GM12878 (cell line): ENCODE measurements around the gene TEPSIN. TPM values are rescaled to one million over a fixed set of nuclear protein-coding genes. Genes with fewer than 3 reads are reported as not detected.

Source experiments
- ATAC-seq: fragments of 200-7000 bp; cut with Tn5 transposase; 3 replicates; pipeline ENCODE4 v1.9.1; 2020; ENCODE audit warnings: mild to moderate bottlenecking, moderate library complexity
- BruUV-seq: library from RNA; stranded (reverse); fragments of 400-500 nt; replicated peaks from 2 replicates; lab custom pipeline; 2021; lab: Mats Ljungman, UMichigan
- CTCF ChIA-PET: fragments of 300-600 bp; sonication (Branson Sonifier 250); formaldehyde crosslinking; extraction: SDS; loops from one replicate; lab custom pipeline; 2021; ENCODE audit warnings: inconsistent platforms; lab: Yijun Ruan, JAX
- POLR2A ChIA-PET: fragments of 350-600 bp; formaldehyde crosslinking; extraction: SDS; loops from one replicate; lab custom pipeline; 2021; ENCODE audit warnings: inconsistent platforms; lab: Charles Lee
- RAD21 ChIA-PET: fragments of 300-600 bp; sonication (Branson Sonifier 250); formaldehyde crosslinking; loops from one replicate; lab custom pipeline; 2023; ENCODE audit warnings: antibody characterized with exemption; ENCODE audit not compliant: unreplicated experiment; lab: Charles Lee
- SMC1A ChIA-PET: fragments of 300-600 bp; sonication (Branson Sonifier 250); formaldehyde crosslinking; loops from one replicate; lab custom pipeline; 2023; ENCODE audit not compliant: unreplicated experiment, uncharacterized antibody; lab: Charles Lee
- DNase-seq: peaks from one replicate; pipeline ENCODE4 v3.0.0-alpha.2; 2011; ENCODE audit warnings: low read depth, low spot score
- FAIRE-seq: peaks from 3 replicates; lab custom pipeline; 2011; peaks lifted over from hg19 to GRCh38; lab: Jason Lieb, UNC
- H2AFZ ChIP-seq: 2 replicates; pipeline ENCODE4 v1.6.0; 2011; ENCODE audit warnings: low read depth, low read length, control low read depth; ENCODE audit not compliant: control insufficient read depth
- H3K27ac ChIP-seq: 2 replicates; pipeline ENCODE4 v1.5.1; 2011; ENCODE audit warnings: control low read depth; ENCODE audit not compliant: control insufficient read depth, insufficient read depth
- H3K27me3 ChIP-seq, 2 experiments: replicated peaks in 1 of 2; 2 replicates each; pipeline versions ENCODE4 v1.6.0 to v1.6.1; 2011; ENCODE audit warnings: low read length in 1 of 2; ENCODE audit not compliant: control insufficient read depth in 2 of 2, insufficient read depth in 2 of 2
- H3K36me3 ChIP-seq, 2 experiments: 2 replicates each; pipeline ENCODE4 v1.5.1; 2011; ENCODE audit warnings: low read length in 1 of 2; ENCODE audit not compliant: control insufficient read depth in 2 of 2, insufficient read depth in 2 of 2
- H3K4me1 ChIP-seq: 2 replicates; pipeline ENCODE4 v1.6.1; 2011; ENCODE audit warnings: mild to moderate bottlenecking, low read length, moderate library complexity, mixed read lengths; ENCODE audit not compliant: control insufficient read depth, insufficient read depth
- H3K4me2 ChIP-seq: 2 replicates; pipeline ENCODE4 v1.6.0; 2011; ENCODE audit warnings: control low read depth; ENCODE audit not compliant: control insufficient read depth, insufficient read depth
- H3K4me3 ChIP-seq: fragments of 200-600 bp; sonication (generic); 2 replicates; pipeline ENCODE4 v1.5.1; 2016
- H3K79me2 ChIP-seq: 2 replicates; pipeline ENCODE4 v1.6.0; 2011; ENCODE audit warnings: low read length; ENCODE audit not compliant: control insufficient read depth, insufficient read depth
- H3K9ac ChIP-seq: 2 replicates; pipeline ENCODE4 v1.8.0; 2011; ENCODE audit warnings: low read length, control low read depth, mixed read lengths; ENCODE audit not compliant: control insufficient read depth, insufficient read depth
- H3K9me3 ChIP-seq: replicated peaks from 3 replicates; pipeline ENCODE4 v1.5.1; 2011; ENCODE audit warnings: mild to moderate bottlenecking, low read length; ENCODE audit not compliant: control insufficient read depth, insufficient read depth
- H4K20me1 ChIP-seq: 2 replicates; pipeline ENCODE4 v1.6.0; 2011; ENCODE audit not compliant: control insufficient read depth, insufficient read depth
- CREM ChIP-seq: IDR thresholded peaks from 2 replicates; pipeline ENCODE4 v1.6.1; 2014; ENCODE audit warnings: antibody characterized with exemption, low read depth
- ESRRA ChIP-seq: IDR thresholded peaks from 2 replicates; pipeline ENCODE4 v1.6.1; 2012; ENCODE audit warnings: mild to moderate bottlenecking, low read length, improper control_type of control experiment
- FOS ChIP-seq: IDR thresholded peaks from 3 replicates; pipeline ENCODE4 v1.6.1; 2011; ENCODE audit warnings: borderline replicate concordance; ENCODE audit not compliant: insufficient read length; ENCODE audit errors: extremely low read depth
- HCFC1 ChIP-seq: fragments of 150-350 bp; IDR thresholded peaks from 2 replicates; pipeline ENCODE4 v1.6.1; 2014; ENCODE audit warnings: low read length
- IRF4 ChIP-seq: IDR thresholded peaks from 2 replicates; pipeline ENCODE4 v1.6.1; 2011; ENCODE audit warnings: low read depth, low read length
- NR2C2 ChIP-seq: IDR thresholded peaks from 2 replicates; pipeline ENCODE4 v1.6.1; 2011; ENCODE audit warnings: borderline replicate concordance, low read depth; ENCODE audit not compliant: control insufficient read depth, insufficient read length
- NRF1 ChIP-seq: conservative IDR thresholded peaks from 2 replicates; pipeline ENCODE4 v1.6.1; 2011; ENCODE audit warnings: mild to moderate bottlenecking, low read depth, low read length, improper control_type of control experiment
- POLR2A ChIP-seq: IDR thresholded peaks from 2 replicates; pipeline ENCODE4 v1.6.1; 2011; ENCODE audit warnings: low read depth, mild to moderate bottlenecking, low read length
- RBBP5 ChIP-seq: fragments of 200-600 bp; sonication (generic); conservative IDR thresholded peaks from 2 replicates; pipeline ENCODE4 v1.6.1; 2016
- TARDBP ChIP-seq: IDR thresholded peaks from 2 replicates; pipeline ENCODE4 v1.6.1; 2016; ENCODE audit warnings: borderline replicate concordance
- ZSCAN29 ChIP-seq: fragments of 450-650 bp; IDR thresholded peaks from 2 replicates; pipeline ENCODE4 v1.6.1; 2017; ENCODE audit warnings: mild to moderate bottlenecking, moderate library complexity
- WGBS: methylation state at CpG from one replicate; pipeline ENCODE4 v1.1.6; 2016; ENCODE audit warnings: low lambda C conversion rate; ENCODE audit not compliant: insufficient replicate concordance, insufficient coverage; ENCODE audit errors: missing lambda C conversion rate; 5-methylcytosine and 5-hydroxymethylcytosine counted together
- in situ Hi-C: fragments of 300-500 bp; cut with MboI; formaldehyde crosslinking; loops from 9 replicates; pipeline ENCODE4 v1.14.3; 2018; ENCODE audit warnings: mixed read lengths
- intact Hi-C: fragments of 100-400 bp; cut with micrococcal nuclease; formaldehyde crosslinking; loops from one replicate; pipeline ENCODE4 v1.14.2; 2022; ENCODE audit not compliant: unreplicated experiment
- polyA plus RNA-seq, 11 experiments: library from polyadenylated mRNA; depleted of rRNA in 4 of 11; unstranded in 6 of 11; stranded (reverse) in 5 of 11; fragments of >200 nt; fragmentation: Nextera tagmentation in 4 of 11; fragmentation: Illumina TruSeq in 1 of 11; extraction: Ambion mirVana in 4 of 11; extraction: Trizol in 1 of 11; gene quantifications; 1 replicate in 1 of 11; 2 replicates in 10 of 11; pipeline versions ENCODE4 v1.2.1 to v1.2.3, GENCODE V29; 2011 to 2016; ENCODE audit warnings: inconsistent platforms in 2 of 11, missing spikeins in 2 of 11, low read depth in 1 of 11
- total RNA-seq, 4 experiments: library from RNA; depleted of rRNA in 3 of 4; stranded (reverse); fragments of >200 nt in 3 of 4; fragmentation: Illumina TruSeq in 1 of 4; extraction: Trizol in 1 of 4; gene quantifications; 2 replicates each; pipeline versions ENCODE4 v1.2.1 to v1.2.3, GENCODE V29; 2013 to 2021
- TF ChIP-seq, protein P1 (sequence below), 3 experiments: IDR thresholded peaks in 2 of 3; conservative IDR thresholded peaks in 1 of 3; 2 replicates each; pipeline ENCODE4 v1.5.1; 2011; ENCODE audit warnings: low read depth in 3 of 3, low read length in 3 of 3, mild to moderate bottlenecking in 3 of 3, control low read depth in 2 of 3, moderate library complexity in 2 of 3, inconsistent platforms in 1 of 3, mixed read lengths in 1 of 3; ENCODE audit not compliant: control insufficient read depth in 2 of 3, insufficient read depth in 1 of 3; ENCODE audit errors: extremely low read depth in 1 of 3
- TF ChIP-seq, protein P2 (sequence below): fragments of 450-650 bp; formaldehyde crosslinking; IDR thresholded peaks from 2 replicates; pipeline ENCODE4 v1.4.0; 2022; ENCODE audit warnings: mild to moderate bottlenecking, moderate library complexity
- TF ChIP-seq, protein P3 (sequence below): fragments of 450-650 bp; IDR thresholded peaks from 2 replicates; pipeline ENCODE4 v1.6.1; 2016; ENCODE audit warnings: mild to moderate bottlenecking
- TF ChIP-seq, protein P4 (sequence below): fragments of 450-650 bp; IDR thresholded peaks from 2 replicates; pipeline ENCODE4 v1.6.1; 2016; ENCODE audit warnings: mild to moderate bottlenecking, moderate library complexity, borderline replicate concordance

TEPSIN gene
- total and polyA plus RNA-seq, 10 of the 15 experiments (the other 5 are each of a cell fraction or from before 2014, with no cell fraction given): 0.87 to 36.7 (median 5.3) TPM

DNA sequence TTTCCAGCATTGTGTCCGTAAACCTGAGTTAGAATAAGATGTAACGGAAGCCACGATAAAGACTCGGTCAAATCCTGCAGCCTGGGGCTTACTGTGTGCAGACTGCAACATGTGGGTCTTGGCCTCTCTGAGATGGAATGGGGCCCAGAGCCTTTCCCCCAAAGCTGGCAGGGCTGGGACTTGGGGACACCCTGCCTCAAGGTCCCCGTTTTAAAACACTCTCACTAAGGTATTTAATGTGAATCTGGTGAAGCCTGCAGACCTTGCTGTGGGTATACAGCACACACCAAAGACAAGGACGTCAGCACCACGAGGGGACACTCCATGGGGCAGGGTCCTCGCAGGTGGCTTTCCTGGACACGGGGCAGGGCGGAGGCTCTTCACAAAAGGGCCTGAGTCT is 2.3 kb upstream of the TEPSIN start:
- Histone ChIP-seq H3K4me2 (peak overlapping the region; percentile 4; the same call in 1 of the 2 replicates), H3K9ac (no peak overlapping the region), H2AFZ (no peak overlapping the region), H3K27me3 (no peaks in the 10 kb centered on the region), H3K4me1 (peaks cover 30% of the 10 kb centered on the region), H3K4me3 (no peak overlapping the region), H3K9me3 (no peaks in the 10 kb centered on the region), H3K79me2 (peaks cover 39% of the 10 kb centered on the region), H3K36me3 (peaks cover 0 to 2% of the 10 kb centered on the region in 2 experiments; a peak in 2 of 4 replicates), H4K20me1 (no peaks in the 10 kb centered on the region), H3K27ac (no peak overlapping the region)
- ChIA-PET RAD21 (interaction anchor here (0.7 to 1.1 kb wide), 2 partner anchors 13 to 100 kb away, joined by 3 read pairs; no protein-coding TSS in a partner anchor), POLR2A (interaction anchor here (0.6 kb wide), 1 partner anchor 277 kb away, joined by 3 read pairs; no protein-coding TSS in a partner anchor), SMC1A (no interaction called here), CTCF (interaction anchor here (0.8 to 3.1 kb wide), 3 partner anchors 43 to 244 kb away, joined by 3 to 17 read pairs (median 3); no protein-coding TSS in a partner anchor)
- intact Hi-C loops (loop anchor here (1.0 kb wide), 2 partner anchors 99 to 140 kb away; no protein-coding TSS in a partner anchor), in situ Hi-C loops (loop anchor here (5.0 to 25.0 kb wide), 2 partner anchors 94 to 229 kb away; no protein-coding TSS in a partner anchor)
- no TSS peak for BruUV-seq
- DNase-seq (no peak), FAIRE-seq (no peak), ATAC-seq (no peak)
- WGBS: 73% methylated on average over 10 of the region's 10 CpGs
- no peak for TF ChIP-seq CREM
- no peak for TF ChIP-seq ESRRA
- TF ChIP-seq FOS: no peak
- no peak for TF ChIP-seq ZSCAN29
- no peak for TF ChIP-seq RBBP5
- no peak for TF ChIP-seq NR2C2
- TF ChIP-seq, protein P1, sequence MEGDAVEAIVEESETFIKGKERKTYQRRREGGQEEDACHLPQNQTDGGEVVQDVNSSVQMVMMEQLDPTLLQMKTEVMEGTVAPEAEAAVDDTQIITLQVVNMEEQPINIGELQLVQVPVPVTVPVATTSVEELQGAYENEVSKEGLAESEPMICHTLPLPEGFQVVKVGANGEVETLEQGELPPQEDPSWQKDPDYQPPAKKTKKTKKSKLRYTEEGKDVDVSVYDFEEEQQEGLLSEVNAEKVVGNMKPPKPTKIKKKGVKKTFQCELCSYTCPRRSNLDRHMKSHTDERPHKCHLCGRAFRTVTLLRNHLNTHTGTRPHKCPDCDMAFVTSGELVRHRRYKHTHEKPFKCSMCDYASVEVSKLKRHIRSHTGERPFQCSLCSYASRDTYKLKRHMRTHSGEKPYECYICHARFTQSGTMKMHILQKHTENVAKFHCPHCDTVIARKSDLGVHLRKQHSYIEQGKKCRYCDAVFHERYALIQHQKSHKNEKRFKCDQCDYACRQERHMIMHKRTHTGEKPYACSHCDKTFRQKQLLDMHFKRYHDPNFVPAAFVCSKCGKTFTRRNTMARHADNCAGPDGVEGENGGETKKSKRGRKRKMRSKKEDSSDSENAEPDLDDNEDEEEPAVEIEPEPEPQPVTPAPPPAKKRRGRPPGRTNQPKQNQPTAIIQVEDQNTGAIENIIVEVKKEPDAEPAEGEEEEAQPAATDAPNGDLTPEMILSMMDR (IDR thresholded peaks at IDR 0.05 in 2 of 3, conservative IDR thresholded peaks at IDR 0.05 in 1 of 3; ENCODE audit: control insufficient read depth in 2 of 3, extremely low read depth in 1 of 3, insufficient read depth in 1 of 3, low read depth in 3 of 3, low read length in 3 of 3): no peak
- TF ChIP-seq, protein P2, sequence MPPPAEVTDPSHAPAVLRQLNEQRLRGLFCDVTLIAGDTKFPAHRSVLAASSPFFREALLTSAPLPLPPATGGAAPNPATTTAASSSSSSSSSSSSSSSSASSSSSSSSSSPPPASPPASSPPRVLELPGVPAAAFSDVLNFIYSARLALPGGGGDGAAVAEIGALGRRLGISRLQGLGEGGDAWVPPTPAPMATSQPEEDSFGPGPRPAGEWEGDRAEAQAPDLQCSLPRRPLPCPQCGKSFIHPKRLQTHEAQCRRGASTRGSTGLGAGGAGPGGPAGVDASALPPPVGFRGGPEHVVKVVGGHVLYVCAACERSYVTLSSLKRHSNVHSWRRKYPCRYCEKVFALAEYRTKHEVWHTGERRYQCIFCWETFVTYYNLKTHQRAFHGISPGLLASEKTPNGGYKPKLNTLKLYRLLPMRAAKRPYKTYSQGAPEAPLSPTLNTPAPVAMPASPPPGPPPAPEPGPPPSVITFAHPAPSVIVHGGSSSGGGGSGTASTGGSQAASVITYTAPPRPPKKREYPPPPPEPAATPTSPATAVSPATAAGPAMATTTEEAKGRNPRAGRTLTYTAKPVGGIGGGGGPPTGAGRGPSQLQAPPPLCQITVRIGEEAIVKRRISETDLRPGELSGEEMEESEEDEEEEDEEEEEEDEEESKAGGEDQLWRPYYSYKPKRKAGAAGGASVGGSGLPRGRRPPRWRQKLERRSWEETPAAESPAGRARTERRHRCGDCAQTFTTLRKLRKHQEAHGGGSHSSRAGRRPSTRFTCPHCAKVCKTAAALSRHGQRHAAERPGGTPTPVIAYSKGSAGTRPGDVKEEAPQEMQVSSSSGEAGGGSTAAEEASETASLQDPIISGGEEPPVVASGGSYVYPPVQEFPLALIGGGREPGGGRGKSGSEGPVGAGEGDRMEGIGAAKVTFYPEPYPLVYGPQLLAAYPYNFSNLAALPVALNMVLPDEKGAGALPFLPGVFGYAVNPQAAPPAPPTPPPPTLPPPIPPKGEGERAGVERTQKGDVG (CRISPR knock-in tag): no peak
- TF ChIP-seq, protein P3, sequence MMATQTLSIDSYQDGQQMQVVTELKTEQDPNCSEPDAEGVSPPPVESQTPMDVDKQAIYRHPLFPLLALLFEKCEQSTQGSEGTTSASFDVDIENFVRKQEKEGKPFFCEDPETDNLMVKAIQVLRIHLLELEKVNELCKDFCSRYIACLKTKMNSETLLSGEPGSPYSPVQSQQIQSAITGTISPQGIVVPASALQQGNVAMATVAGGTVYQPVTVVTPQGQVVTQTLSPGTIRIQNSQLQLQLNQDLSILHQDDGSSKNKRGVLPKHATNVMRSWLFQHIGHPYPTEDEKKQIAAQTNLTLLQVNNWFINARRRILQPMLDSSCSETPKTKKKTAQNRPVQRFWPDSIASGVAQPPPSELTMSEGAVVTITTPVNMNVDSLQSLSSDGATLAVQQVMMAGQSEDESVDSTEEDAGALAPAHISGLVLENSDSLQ: no peak
- no peak for TF ChIP-seq NRF1
- no peak for TF ChIP-seq POLR2A
- no peak for TF ChIP-seq HCFC1
- TF ChIP-seq, protein P4, sequence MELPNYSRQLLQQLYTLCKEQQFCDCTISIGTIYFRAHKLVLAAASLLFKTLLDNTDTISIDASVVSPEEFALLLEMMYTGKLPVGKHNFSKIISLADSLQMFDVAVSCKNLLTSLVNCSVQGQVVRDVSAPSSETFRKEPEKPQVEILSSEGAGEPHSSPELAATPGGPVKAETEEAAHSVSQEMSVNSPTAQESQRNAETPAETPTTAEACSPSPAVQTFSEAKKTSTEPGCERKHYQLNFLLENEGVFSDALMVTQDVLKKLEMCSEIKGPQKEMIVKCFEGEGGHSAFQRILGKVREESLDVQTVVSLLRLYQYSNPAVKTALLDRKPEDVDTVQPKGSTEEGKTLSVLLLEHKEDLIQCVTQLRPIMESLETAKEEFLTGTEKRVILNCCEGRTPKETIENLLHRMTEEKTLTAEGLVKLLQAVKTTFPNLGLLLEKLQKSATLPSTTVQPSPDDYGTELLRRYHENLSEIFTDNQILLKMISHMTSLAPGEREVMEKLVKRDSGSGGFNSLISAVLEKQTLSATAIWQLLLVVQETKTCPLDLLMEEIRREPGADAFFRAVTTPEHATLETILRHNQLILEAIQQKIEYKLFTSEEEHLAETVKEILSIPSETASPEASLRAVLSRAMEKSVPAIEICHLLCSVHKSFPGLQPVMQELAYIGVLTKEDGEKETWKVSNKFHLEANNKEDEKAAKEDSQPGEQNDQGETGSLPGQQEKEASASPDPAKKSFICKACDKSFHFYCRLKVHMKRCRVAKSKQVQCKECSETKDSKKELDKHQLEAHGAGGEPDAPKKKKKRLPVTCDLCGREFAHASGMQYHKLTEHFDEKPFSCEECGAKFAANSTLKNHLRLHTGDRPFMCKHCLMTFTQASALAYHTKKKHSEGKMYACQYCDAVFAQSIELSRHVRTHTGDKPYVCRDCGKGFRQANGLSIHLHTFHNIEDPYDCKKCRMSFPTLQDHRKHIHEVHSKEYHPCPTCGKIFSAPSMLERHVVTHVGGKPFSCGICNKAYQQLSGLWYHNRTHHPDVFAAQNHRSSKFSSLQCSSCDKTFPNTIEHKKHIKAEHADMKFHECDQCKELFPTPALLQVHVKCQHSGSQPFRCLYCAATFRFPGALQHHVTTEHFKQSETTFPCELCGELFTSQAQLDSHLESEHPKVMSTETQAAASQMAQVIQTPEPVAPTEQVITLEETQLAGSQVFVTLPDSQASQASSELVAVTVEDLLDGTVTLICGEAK: no peak
- TF ChIP-seq IRF4: no peak
- TF ChIP-seq TARDBP: no peak
